ENCODE measurements around the gene PLXNA2. TPM values are rescaled to one million over a fixed set of nuclear protein-coding genes. Genes with fewer than 3 reads are reported as not detected.

The PLXNA2 gene
- polyA plus RNA-seq, 1 of the 3 experiments (the other 2 are of a cell fraction) = 8.5 TPM

- H3K4me2 ChIP-seq = no peak overlapping the region
- peaks cover 8 to 21% of the 10 kb centered on the region in 2 experiments for H3K36me3 ChIP-seq (replicated peaks in 1 of 2; ENCODE audit: control insufficient read depth in 1 of 2, insufficient read depth in 2 of 2, low read length in 1 of 2)
- H3K9me3 ChIP-seq = no peaks in the 10 kb centered on the region
- CTCF ChIA-PET = interaction anchor here (0.6 to 7.0 kb wide), 10 partner anchors 11 to 1145 kb away, joined by 3 to 95 read pairs (median 3); partner anchors contain the start of gene PLXNA2
- H4K20me1 ChIP-seq (ENCODE audit: insufficient read depth) = no peaks in the 10 kb centered on the region
- POLR2A ChIA-PET = no interaction called here
- no peak overlapping the region for H3K4me3 ChIP-seq (ENCODE audit: low read depth in 2 of 2, low read length in 1 of 2)
- H3F3A ChIP-seq (replicated peaks; ENCODE audit: insufficient read depth) = no peaks in the 10 kb centered on the region
- H3K79me2 ChIP-seq (ENCODE audit: insufficient read depth) = peaks cover 10% of the 10 kb centered on the region; the same call in 1 of the 2 replicates
- no peak overlapping the region for H2AFZ ChIP-seq (ENCODE audit: low read depth)
- H3K9me2 ChIP-seq = no peaks in the 10 kb centered on the region
- no peak overlapping the region for H3K27ac ChIP-seq (ENCODE audit: low read depth in 2 of 2, low read length in 1 of 2)
- H3K9ac ChIP-seq = no peak overlapping the region
- peaks cover 0 to 17% of the 10 kb centered on the region in 2 experiments; a peak in 2 of 4 replicates for H3K4me1 ChIP-seq (ENCODE audit: control insufficient read depth in 1 of 2, insufficient read depth in 2 of 2, low read depth in 1 of 2, low read length in 1 of 2)
- peak; percentile 51 for DNase-seq
- no peak for TF ChIP-seq FOSL2 (IDR thresholded peaks at IDR 0.05; ENCODE audit: borderline replicate concordance, low read depth)
- TF ChIP-seq SMC3 (IDR thresholded peaks at IDR 0.05; ENCODE audit: low read depth, low read length) = no peak
- TF ChIP-seq TAF1 (IDR thresholded peaks at IDR 0.05; ENCODE audit: borderline replicate concordance, low read depth, low read length) = no peak
- TF ChIP-seq ZBTB33 (IDR thresholded peaks at IDR 0.05; ENCODE audit: borderline replicate concordance, low read depth) = no peak
- peak; percentile 24; the same call in 1 of the 2 replicates for TF ChIP-seq GATA2 (CRISPR knock-in tag; IDR thresholded peaks at IDR 0.05)
- TF ChIP-seq, protein P1, sequence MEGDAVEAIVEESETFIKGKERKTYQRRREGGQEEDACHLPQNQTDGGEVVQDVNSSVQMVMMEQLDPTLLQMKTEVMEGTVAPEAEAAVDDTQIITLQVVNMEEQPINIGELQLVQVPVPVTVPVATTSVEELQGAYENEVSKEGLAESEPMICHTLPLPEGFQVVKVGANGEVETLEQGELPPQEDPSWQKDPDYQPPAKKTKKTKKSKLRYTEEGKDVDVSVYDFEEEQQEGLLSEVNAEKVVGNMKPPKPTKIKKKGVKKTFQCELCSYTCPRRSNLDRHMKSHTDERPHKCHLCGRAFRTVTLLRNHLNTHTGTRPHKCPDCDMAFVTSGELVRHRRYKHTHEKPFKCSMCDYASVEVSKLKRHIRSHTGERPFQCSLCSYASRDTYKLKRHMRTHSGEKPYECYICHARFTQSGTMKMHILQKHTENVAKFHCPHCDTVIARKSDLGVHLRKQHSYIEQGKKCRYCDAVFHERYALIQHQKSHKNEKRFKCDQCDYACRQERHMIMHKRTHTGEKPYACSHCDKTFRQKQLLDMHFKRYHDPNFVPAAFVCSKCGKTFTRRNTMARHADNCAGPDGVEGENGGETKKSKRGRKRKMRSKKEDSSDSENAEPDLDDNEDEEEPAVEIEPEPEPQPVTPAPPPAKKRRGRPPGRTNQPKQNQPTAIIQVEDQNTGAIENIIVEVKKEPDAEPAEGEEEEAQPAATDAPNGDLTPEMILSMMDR (IDR thresholded peaks at IDR 0.05) = no peak
- TF ChIP-seq EZH2phosphoT487 (IDR thresholded peaks at IDR 0.05; ENCODE audit: borderline replicate concordance, low read depth) = no peak
- no peak for TF ChIP-seq TCF12 (IDR thresholded peaks at IDR 0.05)
- TF ChIP-seq RXRA (IDR thresholded peaks at IDR 0.05; ENCODE audit: borderline replicate concordance, low read depth) = no peak
- 0 out of 2 replicates have a peak, but pooled peaks have one; percentile 22 for TF ChIP-seq NFIC (IDR thresholded peaks at IDR 0.05; ENCODE audit: borderline replicate concordance)
- no peak for TF ChIP-seq RFX5 (IDR thresholded peaks at IDR 0.05; ENCODE audit: low read length)
- no peak for TF ChIP-seq EP300 (IDR thresholded peaks at IDR 0.05; ENCODE audit: borderline replicate concordance in 1 of 2, low read depth in 1 of 2, low read length in 1 of 2)
- WGBS (ENCODE audit: low lambda C conversion rate) = 0% methylated on average over 1 of the region's 1 CpG
- no peaks in the 10 kb centered on the region for H3K27me3 ChIP-seq (ENCODE audit: insufficient read depth)
Observed at GRCh38 chr1:208129060-208129459, 115.1 kb downstream of the PLXNA2 start.

Data from SK-N-SH (cell line).